ENCODE measurements around the gene LRRN2. TPM values are rescaled to one million over a fixed set of nuclear protein-coding genes. Genes with fewer than 3 reads are reported as not detected.

LRRN2 gene
- total and polyA plus RNA-seq, 9 of the 15 experiments (the other 6 are each of a cell fraction or from before 2014, with no cell fraction given), result 0.05 TPM; not detected in 8

DNA sequence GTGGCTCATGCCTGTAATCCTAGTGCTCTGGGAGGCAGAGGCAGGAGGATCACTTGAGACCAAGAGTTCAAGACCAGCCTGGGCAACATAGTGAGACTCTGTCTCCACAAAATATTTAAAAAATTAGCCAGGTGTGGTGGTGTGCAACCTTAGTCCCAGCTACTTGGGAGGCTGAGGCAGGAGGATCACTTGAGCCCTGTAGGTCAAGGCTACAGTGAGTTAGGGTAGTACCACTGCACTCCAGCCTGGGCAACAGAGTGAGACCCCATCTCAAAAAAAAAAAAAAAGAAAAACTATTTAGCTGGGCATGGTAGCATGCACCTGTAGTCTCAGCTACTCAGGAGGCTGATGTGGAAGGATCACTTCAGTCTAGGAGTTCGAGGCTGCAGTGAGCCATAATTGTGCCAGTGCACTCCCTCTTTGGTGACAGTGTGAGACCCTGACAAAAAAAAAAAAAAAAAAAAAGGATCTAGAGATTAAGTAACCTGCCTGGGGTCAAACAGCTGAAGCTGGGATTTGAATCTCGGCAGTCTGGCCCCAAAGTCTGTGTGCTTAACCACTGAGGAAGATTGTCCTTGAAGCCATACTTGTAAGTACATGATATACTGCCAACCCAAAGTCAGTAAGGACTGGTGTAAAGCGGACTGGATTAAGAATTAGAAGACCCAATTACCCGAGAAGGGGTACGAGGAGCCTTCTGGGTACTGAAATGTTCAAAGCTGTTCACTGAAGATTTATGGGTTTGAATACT lies 31.8 kb downstream of the LRRN2 start:
- TF ChIP-seq XRCC4 (IDR thresholded peaks at IDR 0.05; ENCODE audit: extremely low read depth, insufficient read depth, insufficient read length) (no peak), SRSF3 (IDR thresholded peaks at IDR 0.05; ENCODE audit: insufficient read depth, low read length) (no peak), ZNF121 (CRISPR knock-in tag; conservative IDR thresholded peaks at IDR 0.05) (peak; percentile 59; the same call in 1 of the 2 replicates)
- H3K9ac ChIP-seq (ENCODE audit: insufficient read depth in 1 of 2, low read depth in 2 of 2, low read length in 2 of 2), result no peak overlapping the region
- peaks cover 5% of the 10 kb centered on the region for H3K9me1 ChIP-seq (ENCODE audit: control insufficient read depth, insufficient read depth, low read length)
- no peaks in the 10 kb centered on the region for H3K9me3 ChIP-seq (replicated peaks; ENCODE audit: control insufficient read depth, insufficient read depth, low read depth, low read length)
- in situ Hi-C loops (cut with MboI) (no loop called here), intact Hi-C loops (cut with micrococcal nuclease) (no loop called here)
- ChIA-PET POLR2A (interaction anchor here (0.5 to 3.0 kb wide), 10 partner anchors 9 to 738 kb away, joined by 3 to 10 read pairs (median 3); no protein-coding TSS in a partner anchor), CTCF (ENCODE audit: low intra/inter-chr PET ratio) (no interaction called here)
- peak; percentile 11 for FAIRE-seq
- no peaks in the 10 kb centered on the region for H3K36me3 ChIP-seq (ENCODE audit: control insufficient read depth, insufficient read depth, low read length)
- no peak overlapping the region for H2AFZ ChIP-seq (ENCODE audit: low read depth, low read length)
- BruUV-seq (replicated peaks), result no TSS peak
- no peak for ATAC-seq
- H3K4me2 ChIP-seq (ENCODE audit: insufficient read depth, low read length), result no peak overlapping the region
- peaks cover 0 to 3% of the 10 kb centered on the region in 2 experiments; a peak in 1 of 5 replicates for H3K4me1 ChIP-seq (replicated peaks in 1 of 2; ENCODE audit: control insufficient read depth in 2 of 2, insufficient read depth in 2 of 2, low read length in 2 of 2)
- peaks cover 13 to 46% of the 10 kb centered on the region in 2 experiments; a peak in 4 of 5 replicates for H3K27me3 ChIP-seq (ENCODE audit: control insufficient read depth in 2 of 2, insufficient read depth in 2 of 2, low read length in 2 of 2)
- no peak overlapping the region for H3K4me3 ChIP-seq
- H4K20me1 ChIP-seq (replicated peaks; ENCODE audit: control insufficient read depth, insufficient read depth, low read length), result 0 out of 2 replicates have a peak, but pooled peaks cover 2% of the 10 kb centered on the region
- no peak overlapping the region for H3K27ac ChIP-seq (ENCODE audit: extremely low read depth, low read depth, low read length)
- no peak for DNase-seq (ENCODE audit: extremely low read depth in 1 of 4, low spot score in 3 of 4)
- WGBS (ENCODE audit: insufficient coverage, low coverage, missing lambda C conversion rate), result 5% methylated on average over 5 of the region's 5 CpGs
- no peaks in the 10 kb centered on the region for H3K79me2 ChIP-seq (ENCODE audit: control insufficient read depth, insufficient read depth, low read length)

DNA sequence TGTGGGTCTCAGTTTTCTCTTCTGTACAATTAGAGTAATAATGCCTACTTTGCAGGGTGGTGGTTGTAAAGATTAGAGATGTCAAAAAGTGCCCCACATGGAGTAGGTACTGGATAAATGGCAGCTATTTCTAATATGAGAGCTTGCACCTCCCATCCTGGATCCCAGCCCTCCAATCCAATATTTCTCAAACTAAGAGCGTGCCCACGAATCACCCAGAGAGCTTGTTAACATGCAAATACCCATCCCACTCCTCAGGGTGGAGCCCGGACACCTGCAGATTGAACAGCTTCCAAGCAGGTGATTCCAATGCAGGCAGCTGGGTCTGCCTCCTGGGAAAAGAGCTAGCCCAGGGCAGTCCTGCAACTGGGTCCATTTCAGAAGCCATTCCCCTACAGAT lies 33.0 kb downstream of the LRRN2 start:
- Histone ChIP-seq H3K4me1 (replicated peaks in 1 of 2; ENCODE audit: control insufficient read depth in 2 of 2, insufficient read depth in 2 of 2, low read length in 2 of 2) (peaks cover 0 to 3% of the 10 kb centered on the region in 2 experiments; a peak in 3 of 5 replicates), H3K4me2 (ENCODE audit: insufficient read depth, low read length) (no peak overlapping the region), H2AFZ (ENCODE audit: low read depth, low read length) (no peak overlapping the region), H3K9me1 (ENCODE audit: control insufficient read depth, insufficient read depth, low read length) (peaks cover 5% of the 10 kb centered on the region), H4K20me1 (replicated peaks; ENCODE audit: control insufficient read depth, insufficient read depth, low read length) (0 out of 2 replicates have a peak, but pooled peaks cover 2% of the 10 kb centered on the region), H3K36me3 (ENCODE audit: control insufficient read depth, insufficient read depth, low read length) (no peaks in the 10 kb centered on the region), H3K9ac (ENCODE audit: insufficient read depth in 1 of 2, low read depth in 2 of 2, low read length in 2 of 2) (no peak overlapping the region), H3K27ac (ENCODE audit: extremely low read depth, low read depth, low read length) (no peak overlapping the region), H3K9me3 (replicated peaks; ENCODE audit: control insufficient read depth, insufficient read depth, low read depth, low read length) (no peaks in the 10 kb centered on the region), H3K27me3 (ENCODE audit: control insufficient read depth in 2 of 2, insufficient read depth in 2 of 2, low read length in 2 of 2) (peaks cover 13 to 46% of the 10 kb centered on the region in 2 experiments; a peak in 4 of 5 replicates), H3K79me2 (ENCODE audit: control insufficient read depth, insufficient read depth, low read length) (no peaks in the 10 kb centered on the region), H3K4me3 (no peak overlapping the region)
- TF ChIP-seq, protein P1, sequence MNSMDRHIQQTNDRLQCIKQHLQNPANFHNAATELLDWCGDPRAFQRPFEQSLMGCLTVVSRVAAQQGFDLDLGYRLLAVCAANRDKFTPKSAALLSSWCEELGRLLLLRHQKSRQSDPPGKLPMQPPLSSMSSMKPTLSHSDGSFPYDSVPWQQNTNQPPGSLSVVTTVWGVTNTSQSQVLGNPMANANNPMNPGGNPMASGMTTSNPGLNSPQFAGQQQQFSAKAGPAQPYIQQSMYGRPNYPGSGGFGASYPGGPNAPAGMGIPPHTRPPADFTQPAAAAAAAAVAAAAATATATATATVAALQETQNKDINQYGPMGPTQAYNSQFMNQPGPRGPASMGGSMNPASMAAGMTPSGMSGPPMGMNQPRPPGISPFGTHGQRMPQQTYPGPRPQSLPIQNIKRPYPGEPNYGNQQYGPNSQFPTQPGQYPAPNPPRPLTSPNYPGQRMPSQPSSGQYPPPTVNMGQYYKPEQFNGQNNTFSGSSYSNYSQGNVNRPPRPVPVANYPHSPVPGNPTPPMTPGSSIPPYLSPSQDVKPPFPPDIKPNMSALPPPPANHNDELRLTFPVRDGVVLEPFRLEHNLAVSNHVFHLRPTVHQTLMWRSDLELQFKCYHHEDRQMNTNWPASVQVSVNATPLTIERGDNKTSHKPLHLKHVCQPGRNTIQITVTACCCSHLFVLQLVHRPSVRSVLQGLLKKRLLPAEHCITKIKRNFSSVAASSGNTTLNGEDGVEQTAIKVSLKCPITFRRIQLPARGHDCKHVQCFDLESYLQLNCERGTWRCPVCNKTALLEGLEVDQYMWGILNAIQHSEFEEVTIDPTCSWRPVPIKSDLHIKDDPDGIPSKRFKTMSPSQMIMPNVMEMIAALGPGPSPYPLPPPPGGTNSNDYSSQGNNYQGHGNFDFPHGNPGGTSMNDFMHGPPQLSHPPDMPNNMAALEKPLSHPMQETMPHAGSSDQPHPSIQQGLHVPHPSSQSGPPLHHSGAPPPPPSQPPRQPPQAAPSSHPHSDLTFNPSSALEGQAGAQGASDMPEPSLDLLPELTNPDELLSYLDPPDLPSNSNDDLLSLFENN (IDR thresholded peaks at IDR 0.05; ENCODE audit: low read depth in 2 of 2, low read length in 2 of 2), result no peak
- TF ChIP-seq, protein P2, sequence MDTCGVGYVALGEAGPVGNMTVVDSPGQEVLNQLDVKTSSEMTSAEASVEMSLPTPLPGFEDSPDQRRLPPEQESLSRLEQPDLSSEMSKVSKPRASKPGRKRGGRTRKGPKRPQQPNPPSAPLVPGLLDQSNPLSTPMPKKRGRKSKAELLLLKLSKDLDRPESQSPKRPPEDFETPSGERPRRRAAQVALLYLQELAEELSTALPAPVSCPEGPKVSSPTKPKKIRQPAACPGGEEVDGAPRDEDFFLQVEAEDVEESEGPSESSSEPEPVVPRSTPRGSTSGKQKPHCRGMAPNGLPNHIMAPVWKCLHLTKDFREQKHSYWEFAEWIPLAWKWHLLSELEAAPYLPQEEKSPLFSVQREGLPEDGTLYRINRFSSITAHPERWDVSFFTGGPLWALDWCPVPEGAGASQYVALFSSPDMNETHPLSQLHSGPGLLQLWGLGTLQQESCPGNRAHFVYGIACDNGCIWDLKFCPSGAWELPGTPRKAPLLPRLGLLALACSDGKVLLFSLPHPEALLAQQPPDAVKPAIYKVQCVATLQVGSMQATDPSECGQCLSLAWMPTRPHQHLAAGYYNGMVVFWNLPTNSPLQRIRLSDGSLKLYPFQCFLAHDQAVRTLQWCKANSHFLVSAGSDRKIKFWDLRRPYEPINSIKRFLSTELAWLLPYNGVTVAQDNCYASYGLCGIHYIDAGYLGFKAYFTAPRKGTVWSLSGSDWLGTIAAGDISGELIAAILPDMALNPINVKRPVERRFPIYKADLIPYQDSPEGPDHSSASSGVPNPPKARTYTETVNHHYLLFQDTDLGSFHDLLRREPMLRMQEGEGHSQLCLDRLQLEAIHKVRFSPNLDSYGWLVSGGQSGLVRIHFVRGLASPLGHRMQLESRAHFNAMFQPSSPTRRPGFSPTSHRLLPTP (IDR thresholded peaks at IDR 0.05; ENCODE audit: borderline replicate concordance, extremely low read depth, insufficient read length), result no peak
- CTCF ChIA-PET (ENCODE audit: low intra/inter-chr PET ratio), result interaction anchor here (0.6 kb wide), 1 partner anchor 204 kb away, joined by 4 read pairs; no protein-coding TSS in a partner anchor
- no TSS peak for BruUV-seq (replicated peaks)
- FAIRE-seq, result no peak
- intact Hi-C loops (cut with micrococcal nuclease), result no loop called here
- in situ Hi-C loops (cut with MboI), result no loop called here
- DNase-seq (ENCODE audit: extremely low read depth in 1 of 4, low spot score in 3 of 4), result no peak
- ATAC-seq, result no peak
- WGBS (ENCODE audit: insufficient coverage, low coverage, missing lambda C conversion rate), result 0% methylated on average over 3 of the region's 3 CpGs
- POLR2A ChIA-PET, result interaction anchor here (0.7 to 3.0 kb wide), 7 partner anchors 8 to 41 kb away, joined by 3 to 10 read pairs (median 4); no protein-coding TSS in a partner anchor

Data from K562 (cell line).